K562 (cell line): Measurements from ENCODE around the gene CRY2. TPM values are rescaled to one million over a fixed set of nuclear protein-coding genes. Genes with fewer than 3 reads are reported as not detected.

Source experiments
- BACH1 ChIP-seq: fragments of 200-800 bp; sonication (Bioruptor generic); IDR thresholded peaks from 2 replicates; pipeline ENCODE4 v1.6.1; 2016; ENCODE audit warnings: missing genetic modification characterization, missing compliant biosample characterization
- DDX20 ChIP-seq: fragments of 450-650 bp; IDR thresholded peaks from 2 replicates; pipeline ENCODE4 v1.6.1; 2016; ENCODE audit warnings: missing genetic modification characterization, low read depth, mild to moderate bottlenecking, missing compliant biosample characterization, moderate library complexity
- HOMEZ ChIP-seq: fragments of 250-450 bp; sonication (Bioruptor Pico); IDR thresholded peaks from 2 replicates; pipeline ENCODE4 v1.4.0; 2020; ENCODE audit warnings: mild to moderate bottlenecking, moderate library complexity
- NR3C1 ChIP-seq: sonication (generic); formaldehyde crosslinking; IDR thresholded peaks from 2 replicates; pipeline ENCODE4 v1.8.1; 2022; ENCODE audit warnings: missing genetic modification reagents
- POU5F1 ChIP-seq: fragments of 150-350 bp; IDR thresholded peaks from 2 replicates; pipeline ENCODE4 v1.6.1; 2014; ENCODE audit warnings: borderline replicate concordance, low read length, low read depth, mild to moderate bottlenecking; ENCODE audit not compliant: partially characterized antibody
- PPARD ChIP-seq: fragments of 250-450 bp; sonication (Bioruptor Pico); IDR thresholded peaks from 2 replicates; pipeline ENCODE4 v1.8.0; 2022; ENCODE audit warnings: inconsistent platforms, mild to moderate bottlenecking, moderate library complexity
- SPI1 ChIP-seq: IDR thresholded peaks from 2 replicates; pipeline ENCODE4 v1.6.1; 2011; ENCODE audit warnings: low read depth, low read length, control low read depth, borderline replicate concordance
- SRSF3 ChIP-seq: fragments of 200-400 bp; formaldehyde crosslinking; IDR thresholded peaks from 2 replicates; pipeline ENCODE4 v1.6.1; 2016; ENCODE audit warnings: mild to moderate bottlenecking, low read length, moderate library complexity; ENCODE audit not compliant: insufficient read depth
- ZBTB11 ChIP-seq, 3 experiments: fragments of 200-800 bp in 1 of 3; fragments of 250-450 bp in 1 of 3; fragments of 450-650 bp in 1 of 3; sonication (Bioruptor Pico) in 1 of 3; sonication (Bioruptor generic) in 1 of 3; formaldehyde crosslinking in 1 of 3; IDR thresholded peaks; 2 replicates each; pipeline versions ENCODE4 v1.6.1 to v1.8.0; 2016 to 2022; ENCODE audit warnings: mild to moderate bottlenecking in 2 of 3, missing genetic modification characterization in 2 of 3, missing compliant biosample characterization in 1 of 3, moderate library complexity in 1 of 3
- ZC3H8 ChIP-seq: fragments of 450-650 bp; IDR thresholded peaks from 2 replicates; pipeline ENCODE4 v1.6.1; 2017
- ZNF121 ChIP-seq: sonication (generic); formaldehyde crosslinking; conservative IDR thresholded peaks from 2 replicates; pipeline ENCODE4 v1.8.0; 2022; ENCODE audit warnings: missing genetic modification reagents
- ZNF76 ChIP-seq: fragments of 250-450 bp; sonication (Bioruptor Pico); IDR thresholded peaks from 2 replicates; pipeline ENCODE4 v1.4.0; 2020; ENCODE audit warnings: mild to moderate bottlenecking, moderate library complexity, borderline replicate concordance
- polyA plus RNA-seq, 8 experiments: library from polyadenylated mRNA; depleted of rRNA in 4 of 8; stranded (reverse) in 5 of 8; unstranded in 3 of 8; fragments of >200 nt; fragmentation: Nextera tagmentation in 2 of 8; fragmentation: Illumina TruSeq in 1 of 8; extraction: Ambion mirVana in 2 of 8; extraction: Trizol in 1 of 8; gene quantifications; 2 replicates each; pipeline versions ENCODE4 v1.2.1 to v1.2.3, GENCODE V29; 2011 to 2014; ENCODE audit warnings: inconsistent platforms in 1 of 8, missing spikeins in 1 of 8
- total RNA-seq, 7 experiments: library from RNA; depleted of rRNA in 6 of 7; stranded (reverse); fragments of >200 nt in 6 of 7; fragmentation: Illumina TruSeq in 2 of 7; extraction: Trizol in 2 of 7; gene quantifications; 2 replicates each; pipeline versions ENCODE4 v1.2.1 to v1.2.3, GENCODE V29; 2011 to 2021; ENCODE audit warnings: low replicate concordance in 1 of 7
- TF ChIP-seq, protein P1 (sequence below): fragments of 150-350 bp; conservative IDR thresholded peaks from 2 replicates; pipeline ENCODE4 v1.6.1; 2014; ENCODE audit warnings: low read length
- TF ChIP-seq, protein P2 (sequence below): sonication (generic); formaldehyde crosslinking; IDR thresholded peaks from 2 replicates; pipeline ENCODE4 v1.9.0; 2022; ENCODE audit warnings: mild to moderate bottlenecking, missing genetic modification reagents

CRY2 gene
- total and polyA plus RNA-seq, 9 of the 15 experiments (the other 6 are each of a cell fraction or from before 2014, with no cell fraction given) = 2.3 to 23.9 (median 14.8) TPM

GRCh38 chr11:45846974-45847910 lies at the start of gene CRY2 (continued):
- TF ChIP-seq ZBTB11 (CRISPR knock-in tag; IDR thresholded peaks at IDR 0.05) (peak in 1 of 3 experiments; percentile 82; a peak in 2 of 6 replicates), ZNF121 (no peak), DDX20 (tag) (no peak), PPARD (CRISPR knock-in tag) (no peak), HOMEZ (CRISPR knock-in tag) (no peak), NR3C1 (CRISPR knock-in tag) (peak; percentile 22), SPI1 (no peak), POU5F1 (no peak), SRSF3 (no peak), ZC3H8 (no peak), ZNF76 (no peak), BACH1 (no peak)
- TF ChIP-seq, protein P1, sequence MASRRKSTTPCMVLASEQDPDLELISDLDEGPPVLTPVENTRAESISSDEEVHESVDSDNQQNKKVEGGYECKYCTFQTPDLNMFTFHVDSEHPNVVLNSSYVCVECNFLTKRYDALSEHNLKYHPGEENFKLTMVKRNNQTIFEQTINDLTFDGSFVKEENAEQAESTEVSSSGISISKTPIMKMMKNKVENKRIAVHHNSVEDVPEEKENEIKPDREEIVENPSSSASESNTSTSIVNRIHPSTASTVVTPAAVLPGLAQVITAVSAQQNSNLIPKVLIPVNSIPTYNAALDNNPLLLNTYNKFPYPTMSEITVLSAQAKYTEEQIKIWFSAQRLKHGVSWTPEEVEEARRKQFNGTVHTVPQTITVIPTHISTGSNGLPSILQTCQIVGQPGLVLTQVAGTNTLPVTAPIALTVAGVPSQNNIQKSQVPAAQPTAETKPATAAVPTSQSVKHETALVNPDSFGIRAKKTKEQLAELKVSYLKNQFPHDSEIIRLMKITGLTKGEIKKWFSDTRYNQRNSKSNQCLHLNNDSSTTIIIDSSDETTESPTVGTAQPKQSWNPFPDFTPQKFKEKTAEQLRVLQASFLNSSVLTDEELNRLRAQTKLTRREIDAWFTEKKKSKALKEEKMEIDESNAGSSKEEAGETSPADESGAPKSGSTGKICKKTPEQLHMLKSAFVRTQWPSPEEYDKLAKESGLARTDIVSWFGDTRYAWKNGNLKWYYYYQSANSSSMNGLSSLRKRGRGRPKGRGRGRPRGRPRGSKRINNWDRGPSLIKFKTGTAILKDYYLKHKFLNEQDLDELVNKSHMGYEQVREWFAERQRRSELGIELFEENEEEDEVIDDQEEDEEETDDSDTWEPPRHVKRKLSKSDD = no peak
- TF ChIP-seq, protein P2, sequence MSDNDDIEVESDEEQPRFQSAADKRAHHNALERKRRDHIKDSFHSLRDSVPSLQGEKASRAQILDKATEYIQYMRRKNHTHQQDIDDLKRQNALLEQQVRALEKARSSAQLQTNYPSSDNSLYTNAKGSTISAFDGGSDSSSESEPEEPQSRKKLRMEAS (CRISPR knock-in tag) = peak; percentile 100
